Loucy (cell line): Measurements from ENCODE around the gene LIN9.

Source experiments
- CTCF ChIP-seq: fragments of 200-600 bp; sonication (generic); conservative IDR thresholded peaks from 2 replicates; pipeline ENCODE4 v1.5.1; 2014; ENCODE audit warnings: mild to moderate bottlenecking, antibody characterized with exemption, low read length
- EZH2phosphoT487 ChIP-seq: fragments of 200-600 bp; IDR thresholded peaks from 2 replicates; pipeline ENCODE4 v1.6.1; 2018; ENCODE audit warnings: antibody characterized with exemption, mild to moderate bottlenecking, moderate library complexity, borderline replicate concordance

- TF ChIP-seq CTCF (no peak), EZH2phosphoT487 (no peak)
These were observed 28.4 kb upstream of the LIN9 start for GRCh38 chr1:226337276-226337875.
